ENCODE measurements around the gene RAPGEF4. TPM values are rescaled to one million over a fixed set of nuclear protein-coding genes. Genes with fewer than 3 reads are reported as not detected.

RAPGEF4 gene
- total and polyA plus RNA-seq, 2 of the 8 experiments (the other 6 are each of a cell fraction or from before 2014, with no cell fraction given), result 1.2 to 2.6 TPM

DNA sequence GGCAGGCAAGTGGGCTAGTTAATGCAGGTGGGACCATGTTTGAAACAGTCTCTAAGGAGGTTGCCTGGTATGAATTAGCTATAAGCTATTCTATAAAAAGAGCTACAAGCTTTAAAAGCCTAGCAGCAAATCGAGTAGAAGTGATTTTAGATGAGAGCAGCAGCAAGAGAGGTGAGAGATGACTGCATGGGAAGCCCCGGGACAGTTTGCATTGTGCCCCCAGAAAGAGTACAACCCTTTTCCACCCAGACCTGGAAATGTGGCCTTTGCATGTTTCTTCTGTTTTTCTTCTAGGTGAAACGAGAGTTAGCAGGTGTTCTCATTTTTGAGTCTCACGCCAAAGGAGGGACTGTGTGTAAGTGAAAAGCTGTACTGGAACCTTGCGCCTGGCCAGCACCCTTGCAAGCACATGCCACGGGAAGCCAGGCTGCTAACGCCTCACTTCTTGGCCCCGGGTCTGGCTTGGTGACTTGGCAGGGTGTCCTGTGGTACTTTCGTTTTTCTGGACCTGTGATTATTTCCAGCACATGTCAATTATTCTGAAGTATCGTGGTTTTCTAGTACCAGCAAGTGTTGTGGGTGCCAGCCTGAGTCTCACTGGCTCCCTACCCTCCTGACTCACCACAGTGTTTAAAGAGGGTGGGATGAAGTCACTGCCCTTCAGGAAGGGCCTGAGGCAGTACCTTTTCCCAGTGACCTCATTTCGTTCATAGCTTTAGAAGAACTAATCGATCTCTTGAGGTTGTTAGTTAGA, 249.7 kb downstream of the RAPGEF4 start:
- POLR2A ChIA-PET (ENCODE audit: partially characterized antibody), result interaction anchor here (0.8 kb wide), 1 partner anchor 251 kb away, joined by 3 read pairs; no protein-coding TSS in a partner anchor
- TF ChIP-seq RNF2 (IDR thresholded peaks at IDR 0.05; ENCODE audit: borderline replicate concordance, low read depth, low read length, missing control alignments, poor library complexity, severe bottlenecking) (no peak), POU5F1 (IDR thresholded peaks at IDR 0.05; ENCODE audit: low read depth, low read length) (no peak), KDM4A (IDR thresholded peaks at IDR 0.05; ENCODE audit: low read depth, low read length, severe bottlenecking) (no peak), TAF7 (optimal IDR thresholded peaks at IDR 0.05; ENCODE audit: borderline replicate concordance, low read depth, low read length) (no peak), POLR2A (IDR thresholded peaks at IDR 0.05; ENCODE audit: control extremely low read depth in 1 of 2, low read depth in 2 of 2, low read length in 2 of 2) (no peak), RXRA (IDR thresholded peaks at IDR 0.05; ENCODE audit: insufficient read depth, low read depth, low read length) (no peak), SIRT6 (IDR thresholded peaks at IDR 0.05; ENCODE audit: low read length) (no peak)
- TF ChIP-seq, protein P1, sequence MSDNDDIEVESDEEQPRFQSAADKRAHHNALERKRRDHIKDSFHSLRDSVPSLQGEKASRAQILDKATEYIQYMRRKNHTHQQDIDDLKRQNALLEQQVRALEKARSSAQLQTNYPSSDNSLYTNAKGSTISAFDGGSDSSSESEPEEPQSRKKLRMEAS (IDR thresholded peaks at IDR 0.05), result no peak
- TF ChIP-seq, protein P2, sequence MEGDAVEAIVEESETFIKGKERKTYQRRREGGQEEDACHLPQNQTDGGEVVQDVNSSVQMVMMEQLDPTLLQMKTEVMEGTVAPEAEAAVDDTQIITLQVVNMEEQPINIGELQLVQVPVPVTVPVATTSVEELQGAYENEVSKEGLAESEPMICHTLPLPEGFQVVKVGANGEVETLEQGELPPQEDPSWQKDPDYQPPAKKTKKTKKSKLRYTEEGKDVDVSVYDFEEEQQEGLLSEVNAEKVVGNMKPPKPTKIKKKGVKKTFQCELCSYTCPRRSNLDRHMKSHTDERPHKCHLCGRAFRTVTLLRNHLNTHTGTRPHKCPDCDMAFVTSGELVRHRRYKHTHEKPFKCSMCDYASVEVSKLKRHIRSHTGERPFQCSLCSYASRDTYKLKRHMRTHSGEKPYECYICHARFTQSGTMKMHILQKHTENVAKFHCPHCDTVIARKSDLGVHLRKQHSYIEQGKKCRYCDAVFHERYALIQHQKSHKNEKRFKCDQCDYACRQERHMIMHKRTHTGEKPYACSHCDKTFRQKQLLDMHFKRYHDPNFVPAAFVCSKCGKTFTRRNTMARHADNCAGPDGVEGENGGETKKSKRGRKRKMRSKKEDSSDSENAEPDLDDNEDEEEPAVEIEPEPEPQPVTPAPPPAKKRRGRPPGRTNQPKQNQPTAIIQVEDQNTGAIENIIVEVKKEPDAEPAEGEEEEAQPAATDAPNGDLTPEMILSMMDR (IDR thresholded peaks at IDR 0.05; ENCODE audit: control extremely low read depth in 1 of 3, insufficient read depth in 1 of 3, low read depth in 1 of 3, low read length in 3 of 3), result no peak

More for the DNA sequence above, 249.7 kb downstream of the RAPGEF4 start:
- H2BK12ac ChIP-seq (ENCODE audit: low read depth, low read length), result no peak overlapping the region
- CTCF ChIA-PET (ENCODE audit: partially characterized antibody), result interaction anchor here (0.7 to 1.9 kb wide), 5 partner anchors 12 to 179 kb away, joined by 3 to 9 read pairs (median 3); no protein-coding TSS in a partner anchor
- H3K56ac ChIP-seq (replicated peaks; ENCODE audit: insufficient read length, low read depth, low read length), result no peak overlapping the region
- H3K9me3 ChIP-seq (ENCODE audit: insufficient read depth in 2 of 2, low read depth in 1 of 2, low read length in 1 of 2), result no peaks in the 10 kb centered on the region
- no peaks in the 10 kb centered on the region for H3K79me1 ChIP-seq (ENCODE audit: low read depth, low read length)
- DNase-seq (ENCODE audit: low read depth in 1 of 2, low spot score in 2 of 2) (no peak), FAIRE-seq (no peak)
- no peak overlapping the region for H2BK120ac ChIP-seq (replicated peaks; ENCODE audit: low read depth, low read length)
- H3K4ac ChIP-seq (replicated peaks; ENCODE audit: insufficient read length, low read depth, low read length), result no peak overlapping the region
- no peak overlapping the region for H3K27ac ChIP-seq (ENCODE audit: low read depth, low read length)
- no peaks in the 10 kb centered on the region for H3K23me2 ChIP-seq (ENCODE audit: low read depth, low read length)
- H3K9ac ChIP-seq (replicated peaks in 1 of 4; ENCODE audit: extremely low read depth in 1 of 4, low read depth in 3 of 4, low read length in 3 of 4), result no peak overlapping the region
- H3K4me1 ChIP-seq (replicated peaks in 1 of 4; ENCODE audit: control insufficient read depth in 3 of 4, insufficient read depth in 4 of 4, low read length in 3 of 4), result no peaks in the 10 kb centered on the region
- WGBS, 2 experiments (ENCODE audit: extremely low coverage in 1 of 2, insufficient coverage in 1 of 2, insufficient read length in 1 of 2, insufficient replicate concordance in 2 of 2, low coverage in 1 of 2, low lambda C conversion rate in 2 of 2, missing lambda C conversion rate in 1 of 2), result 87% methylated on average over 12 of the region's 12 CpGs; no CpG with 5 or more reads in 1 of the 2 experiments
- no peak overlapping the region for H2AK5ac ChIP-seq (ENCODE audit: low read depth, low read length)
- H3K4me2 ChIP-seq (ENCODE audit: insufficient read depth in 1 of 2, low read depth in 2 of 2, low read length in 2 of 2), result no peak overlapping the region
- no peak overlapping the region for H2BK15ac ChIP-seq (ENCODE audit: low read length)
- H4K8ac ChIP-seq (ENCODE audit: extremely low read depth, insufficient read depth, low read length), result no peak overlapping the region
- H3K23ac ChIP-seq (ENCODE audit: insufficient read length), result no peak overlapping the region
- H3K14ac ChIP-seq (ENCODE audit: insufficient read length), result no peak overlapping the region
- no peak overlapping the region for H4K91ac ChIP-seq (replicated peaks; ENCODE audit: insufficient read length, low read length)
- H2BK5ac ChIP-seq (ENCODE audit: low read depth, low read length), result no peak overlapping the region
- H3K27me3 ChIP-seq (replicated peaks in 1 of 4; ENCODE audit: control insufficient read depth in 3 of 4, extremely low read depth in 1 of 4, insufficient read depth in 3 of 4, low read length in 3 of 4), result no peaks in the 10 kb centered on the region
- H2BK20ac ChIP-seq (ENCODE audit: low read length), result no peak overlapping the region
- H3K4me3 ChIP-seq (ENCODE audit: extremely low read depth in 1 of 4, insufficient read depth in 2 of 4, low read depth in 3 of 4, low read length in 4 of 4), result no peak overlapping the region
- no peak overlapping the region for H3K18ac ChIP-seq (ENCODE audit: extremely low read depth, low read length)
- no peak overlapping the region; the same call in 1 of the 2 replicates for H2AFZ ChIP-seq (ENCODE audit: low read length)
- no peaks in the 10 kb centered on the region for H3K36me3 ChIP-seq (ENCODE audit: control insufficient read depth in 2 of 4, insufficient read depth in 4 of 4, low read length in 3 of 4)
- no peaks in the 10 kb centered on the region for H4K20me1 ChIP-seq (replicated peaks in 1 of 2; ENCODE audit: control insufficient read depth in 1 of 2, insufficient read depth in 2 of 2, low read length in 2 of 2)
- no peak overlapping the region for H4K5ac ChIP-seq (ENCODE audit: insufficient read length, low read depth, low read length)
- no peaks in the 10 kb centered on the region for H3K79me2 ChIP-seq (ENCODE audit: control insufficient read depth in 1 of 2, insufficient read depth in 2 of 2, low read length in 2 of 2)

Data from H1 (cell line).